Lung (tissue), 12 donors: ENCODE results near the gene CA14. TPM values are rescaled to one million over a fixed set of nuclear protein-coding genes. Genes with fewer than 3 reads are reported as not detected.

ENCODE experiments used
- ATAC-seq: fragments of 200-7000 bp; cut with Tn5 transposase; one replicate; pipeline ENCODE4 v1.9.1; 2020; ENCODE audit warnings: moderate number of reproducible peaks; ENCODE audit not compliant: insufficient read depth, low FRiP score
- DNase-seq, 3 donors: peaks; one replicate each; pipeline ENCODE4 v3.0.0-alpha.2; 2013 to 2017
- H3K27ac ChIP-seq, 2 donors: one replicate each; pipeline ENCODE4 v1.5.1; 2013; ENCODE audit warnings: mild to moderate bottlenecking in 2 of 2, moderate library complexity in 2 of 2, control low read depth in 1 of 2, inconsistent platforms in 1 of 2, low read depth in 1 of 2, low read length in 1 of 2
- H3K27me3 ChIP-seq, 3 donors: one replicate each; pipeline ENCODE4 v1.5.1; 2013; ENCODE audit warnings: low read length in 2 of 3; ENCODE audit not compliant: control insufficient read depth in 3 of 3, insufficient read depth in 3 of 3
- H3K36me3 ChIP-seq, 4 donors: one replicate each; pipeline ENCODE4 v1.5.1; 2013; ENCODE audit warnings: low read length in 4 of 4, mild to moderate bottlenecking in 1 of 4, moderate library complexity in 1 of 4; ENCODE audit not compliant: control insufficient read depth in 4 of 4, insufficient read depth in 4 of 4
- H3K4me1 ChIP-seq, 5 donors: one replicate each; pipeline ENCODE4 v1.5.1; 2013; ENCODE audit warnings: low read length in 5 of 5, mild to moderate bottlenecking in 2 of 5, moderate library complexity in 1 of 5; ENCODE audit not compliant: control insufficient read depth in 5 of 5, insufficient read depth in 5 of 5
- H3K4me3 ChIP-seq: one replicate; pipeline ENCODE4 v1.5.1; 2013; ENCODE audit warnings: mild to moderate bottlenecking, control low read depth, moderate library complexity
- H3K9ac ChIP-seq, 2 donors: one replicate each; pipeline ENCODE4 v1.5.1; 2013; ENCODE audit warnings: low read length in 2 of 2, control low read depth in 1 of 2; ENCODE audit not compliant: insufficient read depth in 1 of 2
- H3K9me3 ChIP-seq, 4 donors: one replicate each; pipeline ENCODE4 v1.5.1; 2013; ENCODE audit warnings: low read length in 3 of 4, mild to moderate bottlenecking in 1 of 4, moderate library complexity in 1 of 4; ENCODE audit not compliant: control insufficient read depth in 4 of 4, insufficient read depth in 3 of 4
- WGBS, 2 donors: extraction: QIAGEN DNeasy Blood & Tissue Kit; methylation state at CpG; one replicate each; pipeline ENCODE4 v1.1.7; 2013; 5-methylcytosine and 5-hydroxymethylcytosine counted together
- polyA plus RNA-seq, 2 donors: library from polyadenylated mRNA; stranded (reverse); fragments of 200-250 nt; gene quantifications; one replicate each; pipeline ENCODE4 v1.2.1, GENCODE V29; 2013
- total RNA-seq, 2 donors: library from RNA; depleted of rRNA in 1 of 2; stranded (reverse); fragments of >200 nt in 1 of 2; gene quantifications; one replicate each; pipeline ENCODE4 v1.2.1, GENCODE V29; 2014 to 2021
- TF ChIP-seq, protein P1 (sequence below): IDR thresholded peaks from 2 replicates; pipeline ENCODE4 v1.5.1; 2012; ENCODE audit warnings: mild to moderate bottlenecking; ENCODE audit errors: control extremely low read depth, extremely low read depth
- donor health status: control.
- donor health status: control.
- donor health status: Bipolar disorder and iron deficiency.
- donor health status: healthy.
- donor health status: DM: yes; HTN: yes; CAD: no.

CA14 gene
- total and polyA plus RNA-seq, 4 donors: 0.14 to 0.40 (median 0.24) TPM

DNA sequence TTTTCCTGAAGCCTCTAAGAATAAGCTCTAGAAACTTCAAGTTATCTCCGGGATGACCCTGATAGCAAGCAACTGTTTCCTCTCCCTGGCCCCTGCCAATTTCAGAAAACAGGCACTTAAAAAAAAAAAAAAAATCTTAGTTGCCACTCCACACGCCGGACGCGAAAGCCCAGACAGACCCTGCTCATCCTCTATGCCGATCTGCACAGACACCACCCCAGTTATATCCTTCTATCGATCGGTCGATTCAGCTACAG lies 23.3 kb upstream of the CA14 start:
- ATAC-seq: peak; percentile 1
- TF ChIP-seq, protein P1, sequence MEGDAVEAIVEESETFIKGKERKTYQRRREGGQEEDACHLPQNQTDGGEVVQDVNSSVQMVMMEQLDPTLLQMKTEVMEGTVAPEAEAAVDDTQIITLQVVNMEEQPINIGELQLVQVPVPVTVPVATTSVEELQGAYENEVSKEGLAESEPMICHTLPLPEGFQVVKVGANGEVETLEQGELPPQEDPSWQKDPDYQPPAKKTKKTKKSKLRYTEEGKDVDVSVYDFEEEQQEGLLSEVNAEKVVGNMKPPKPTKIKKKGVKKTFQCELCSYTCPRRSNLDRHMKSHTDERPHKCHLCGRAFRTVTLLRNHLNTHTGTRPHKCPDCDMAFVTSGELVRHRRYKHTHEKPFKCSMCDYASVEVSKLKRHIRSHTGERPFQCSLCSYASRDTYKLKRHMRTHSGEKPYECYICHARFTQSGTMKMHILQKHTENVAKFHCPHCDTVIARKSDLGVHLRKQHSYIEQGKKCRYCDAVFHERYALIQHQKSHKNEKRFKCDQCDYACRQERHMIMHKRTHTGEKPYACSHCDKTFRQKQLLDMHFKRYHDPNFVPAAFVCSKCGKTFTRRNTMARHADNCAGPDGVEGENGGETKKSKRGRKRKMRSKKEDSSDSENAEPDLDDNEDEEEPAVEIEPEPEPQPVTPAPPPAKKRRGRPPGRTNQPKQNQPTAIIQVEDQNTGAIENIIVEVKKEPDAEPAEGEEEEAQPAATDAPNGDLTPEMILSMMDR: no peak
- peak overlapping the region; percentile 79 for H3K4me3 ChIP-seq
- H3K4me1 ChIP-seq: peaks cover 0 to 18% (median 6%) of the 10 kb centered on the region in 5 donors
- peaks cover 0 to 3% (median 1%) of the 10 kb centered on the region in 4 donors for H3K36me3 ChIP-seq
- H3K27me3 ChIP-seq: no peaks in the 10 kb centered on the region
- no peaks in the 10 kb centered on the region for H3K9me3 ChIP-seq
- no peak for DNase-seq
- peak overlapping the region; percentile 94 to 98 for H3K27ac ChIP-seq
- H3K9ac ChIP-seq: peak overlapping the region; percentile 78 to 90
- WGBS, 2 donors: 0 to 1% methylated on average over 9 of the region's 9 CpGs

DNA sequence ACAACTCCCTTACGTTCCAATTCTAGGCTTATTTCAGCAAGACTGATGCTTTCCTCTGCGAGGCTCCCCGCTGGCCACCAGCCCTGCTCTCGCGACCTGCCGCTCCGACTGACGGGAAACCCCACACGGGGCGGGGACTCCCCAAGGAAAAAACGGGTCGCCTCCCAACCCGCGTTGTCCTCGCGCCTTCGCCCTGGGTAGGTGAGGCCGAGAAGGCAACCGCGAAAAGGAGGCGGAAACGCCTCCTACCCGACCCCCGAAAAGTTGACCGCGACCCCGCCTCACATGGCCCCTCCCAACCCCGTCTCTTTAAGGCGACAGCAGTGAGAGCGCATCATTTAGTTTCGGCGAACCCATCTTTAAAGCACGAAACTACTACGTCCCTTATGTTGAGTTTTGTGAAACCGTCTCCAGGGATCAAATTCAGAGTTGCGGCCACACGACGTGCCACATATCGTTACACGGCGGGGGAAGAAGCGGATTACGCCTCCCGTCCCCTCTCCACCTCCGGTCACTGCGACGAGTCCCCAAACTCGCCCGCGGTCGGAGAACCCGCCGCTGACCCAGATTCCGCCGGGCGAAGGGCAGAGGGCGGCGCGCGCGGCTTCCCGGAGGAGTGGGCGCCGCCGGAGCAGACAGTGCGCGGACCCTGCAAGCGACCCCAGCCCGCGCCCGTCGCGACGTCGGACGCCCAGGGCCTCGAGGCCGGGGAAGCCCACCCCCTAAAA lies 22.8 kb upstream of the CA14 start:
- TF ChIP-seq, protein P1: no peak
- H3K4me3 ChIP-seq: peak overlapping the region; percentile 79
- peaks cover 0 to 18% (median 6%) of the 10 kb centered on the region in 5 donors for H3K4me1 ChIP-seq
- peak overlapping the region; percentile 78 to 90 for H3K9ac ChIP-seq
- peak overlapping the region; percentile 94 to 98 for H3K27ac ChIP-seq
- peak; percentile 58 for ATAC-seq
- DNase-seq: peak; percentile 86 to 88 (median 88)
- peaks cover 0 to 3% (median 0%) of the 10 kb centered on the region in 4 donors for H3K36me3 ChIP-seq
- 0 to 1% methylated on average over 65 to 78 of the region's 78 CpGs for WGBS, 2 donors
- no peaks in the 10 kb centered on the region for H3K9me3 ChIP-seq
- no peaks in the 10 kb centered on the region for H3K27me3 ChIP-seq

DNA sequence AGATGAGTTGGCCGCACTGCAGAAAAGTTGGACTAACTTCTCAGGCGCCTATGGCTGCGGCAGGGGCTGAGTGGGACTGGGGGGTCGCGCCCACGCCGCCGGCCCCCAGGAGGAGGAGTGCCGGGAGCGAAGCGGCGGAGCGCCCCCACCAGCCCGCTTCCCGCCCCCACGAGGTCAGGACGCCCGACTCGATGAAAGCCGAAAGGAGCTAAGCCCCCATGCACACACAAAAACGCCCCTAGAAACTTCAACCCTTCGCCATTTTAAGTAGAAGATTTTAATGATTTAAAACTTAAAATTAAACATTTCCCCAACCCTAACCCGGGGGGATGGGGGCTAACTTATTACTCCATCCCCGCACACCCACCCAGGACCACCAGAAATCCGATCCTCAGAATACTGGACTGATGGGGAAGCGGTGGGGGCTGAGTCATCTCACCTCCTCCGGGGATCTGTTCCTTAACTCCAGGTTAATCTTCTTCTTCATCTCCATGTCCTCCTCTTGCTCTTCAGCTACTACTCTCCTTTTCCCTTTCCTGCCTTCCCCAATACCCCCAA lies 22.2 kb upstream of the CA14 start:
- WGBS, 2 donors: 0% methylated on average over 26 to 27 of the region's 27 CpGs
- peak in 2 of 3 donors; percentile 41 to 47 for DNase-seq

More for the DNA sequence above, 22.2 kb upstream of the CA14 start:
- Histone ChIP-seq H3K9ac (peak overlapping the region; percentile 78 to 90), H3K4me3 (peak overlapping the region; percentile 79), H3K9me3 (no peaks in the 10 kb centered on the region), H3K27me3 (no peaks in the 10 kb centered on the region), H3K4me1 (peaks cover 0 to 18% (median 6%) of the 10 kb centered on the region in 5 donors), H3K27ac (peak overlapping the region; percentile 94 to 98), H3K36me3 (peaks cover 0 to 3% (median 0%) of the 10 kb centered on the region in 4 donors)
- no peak for ATAC-seq
- TF ChIP-seq, protein P1: no peak
